ENCODE measurements around the gene ACP6. TPM values are rescaled to one million over a fixed set of nuclear protein-coding genes. Genes with fewer than 3 reads are reported as not detected.
"Not testable (repeated sequence)": the region's sequence is repeated elsewhere in the genome, so short reads cannot be mapped to it uniquely, and the experiment has no call there.

Gene ACP6
- total RNA-seq, 1 donor from 2014 or later, result 19.2 TPM

GRCh38 chr1:147683163-147683763 is 12.9 kb upstream of the ACP6 start:
- TF ChIP-seq CTCF (IDR thresholded peaks at IDR 0.05; ENCODE audit: unreplicated experiment), result no peak
- no peak for DNase-seq (ENCODE audit: low spot score)
- Mint-ChIP-seq H3K9me3 (ENCODE audit: unreplicated experiment) (peaks cover 9% of the 10 kb centered on the region), H3K36me3 (ENCODE audit: low read depth, unreplicated experiment) (peaks cover 10% of the 10 kb centered on the region), H3K27me3 (ENCODE audit: unreplicated experiment) (no peaks in the 10 kb centered on the region), H3K27ac (ENCODE audit: unreplicated experiment) (no peak overlapping the region), H3K4me3 (ENCODE audit: unreplicated experiment) (no peak overlapping the region), H3K4me1 (ENCODE audit: unreplicated experiment) (no peaks in the 10 kb centered on the region)

DNA sequence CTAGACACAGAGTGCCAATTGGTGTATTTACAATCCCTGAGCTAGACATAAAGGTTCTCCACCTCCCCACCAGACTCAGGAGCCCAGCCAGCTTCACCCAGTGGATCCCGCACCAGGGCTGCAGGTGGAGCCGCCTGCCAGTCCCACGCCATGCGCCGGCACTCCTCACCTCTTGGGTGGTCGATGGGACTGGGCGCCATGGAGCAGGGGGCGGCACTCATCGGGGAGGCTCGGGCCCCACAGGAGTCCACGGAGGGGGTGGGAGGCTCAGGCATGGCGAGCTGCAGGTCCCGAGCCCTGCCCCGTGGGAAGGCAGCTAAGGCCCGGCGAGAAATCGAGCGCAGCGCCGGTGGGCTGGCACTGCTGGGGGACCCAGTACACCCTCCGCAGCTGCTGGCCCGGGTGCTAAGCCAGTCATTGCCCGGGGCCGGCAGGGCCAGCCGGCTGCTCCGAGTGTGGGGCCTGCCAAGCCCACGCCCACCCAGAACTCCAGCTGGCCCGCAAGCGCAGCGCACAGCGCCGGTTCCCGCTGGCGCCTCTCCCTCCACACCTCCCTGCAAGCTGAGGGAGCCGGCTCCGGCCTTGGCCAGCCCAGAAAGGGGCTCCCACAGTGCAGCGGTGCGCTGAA is 10.4 kb upstream of the ACP6 start:
- not testable (repeated sequence) for H3K27ac Mint-ChIP-seq (ENCODE audit: unreplicated experiment); H3K36me3 Mint-ChIP-seq (ENCODE audit: low read depth, unreplicated experiment); H3K4me1 Mint-ChIP-seq (ENCODE audit: unreplicated experiment); H3K4me3 Mint-ChIP-seq (ENCODE audit: unreplicated experiment); H3K9me3 Mint-ChIP-seq (ENCODE audit: unreplicated experiment); H3K27me3 Mint-ChIP-seq (ENCODE audit: unreplicated experiment); DNase-seq (ENCODE audit: low spot score)

GRCh38 chr1:147677681-147678080 is 7.4 kb upstream of the ACP6 start:
- H3K27me3 Mint-ChIP-seq (ENCODE audit: unreplicated experiment); H3K9me3 Mint-ChIP-seq (ENCODE audit: unreplicated experiment); DNase-seq (ENCODE audit: low spot score); H3K27ac Mint-ChIP-seq (ENCODE audit: unreplicated experiment); H3K4me3 Mint-ChIP-seq (ENCODE audit: unreplicated experiment); H3K4me1 Mint-ChIP-seq (ENCODE audit: unreplicated experiment); H3K36me3 Mint-ChIP-seq (ENCODE audit: low read depth, unreplicated experiment): not testable (repeated sequence)

DNA sequence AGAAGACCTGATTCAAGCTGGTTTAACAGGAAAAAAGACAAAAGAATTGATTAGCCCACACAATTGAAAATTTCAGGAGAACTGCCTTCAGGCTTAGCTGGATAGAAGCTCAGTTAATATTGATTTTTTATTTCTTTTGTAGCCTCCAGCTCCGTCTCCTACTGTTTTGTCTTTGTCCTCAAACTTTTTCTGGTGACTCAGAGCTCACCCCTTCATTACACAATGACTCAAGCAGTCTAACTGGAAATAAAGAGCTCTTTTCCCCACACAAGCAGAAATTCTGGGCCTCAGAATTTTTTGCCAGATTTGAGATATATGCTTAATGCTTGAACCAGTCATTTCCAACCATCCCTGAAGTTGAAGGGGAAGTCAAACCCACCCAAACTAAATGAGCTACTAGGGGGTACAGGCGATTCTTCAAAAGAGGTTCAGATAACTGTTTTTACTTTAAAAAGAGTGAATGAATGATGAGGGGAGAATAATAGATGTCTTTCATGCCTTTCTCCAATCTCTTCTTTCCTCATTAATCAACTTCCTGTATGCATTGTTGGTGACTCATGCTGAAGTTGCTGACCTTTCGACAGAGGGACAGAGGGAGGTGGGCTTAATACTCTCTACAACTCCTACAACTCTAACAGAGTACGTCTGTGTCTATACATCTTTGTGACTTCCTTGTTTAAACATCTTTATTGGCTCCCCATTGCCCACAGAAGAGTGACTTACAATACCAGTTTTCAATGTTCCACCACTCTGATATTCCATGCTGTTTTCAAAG is 6.2 kb upstream of the ACP6 start:
- H3K36me3 Mint-ChIP-seq (ENCODE audit: low read depth, unreplicated experiment), result peaks cover 10% of the 10 kb centered on the region
- H3K9me3 Mint-ChIP-seq (ENCODE audit: unreplicated experiment), result no peaks in the 10 kb centered on the region
- H3K4me3 Mint-ChIP-seq (ENCODE audit: unreplicated experiment), result no peak overlapping the region
- peaks cover 2% of the 10 kb centered on the region for H3K27me3 Mint-ChIP-seq (ENCODE audit: unreplicated experiment)
- H3K4me1 Mint-ChIP-seq (ENCODE audit: unreplicated experiment), result no peaks in the 10 kb centered on the region
- no peak for TF ChIP-seq CTCF (IDR thresholded peaks at IDR 0.05; ENCODE audit: unreplicated experiment)
- no peak overlapping the region for H3K27ac Mint-ChIP-seq (ENCODE audit: unreplicated experiment)
- no peak for DNase-seq (ENCODE audit: low spot score)

DNA sequence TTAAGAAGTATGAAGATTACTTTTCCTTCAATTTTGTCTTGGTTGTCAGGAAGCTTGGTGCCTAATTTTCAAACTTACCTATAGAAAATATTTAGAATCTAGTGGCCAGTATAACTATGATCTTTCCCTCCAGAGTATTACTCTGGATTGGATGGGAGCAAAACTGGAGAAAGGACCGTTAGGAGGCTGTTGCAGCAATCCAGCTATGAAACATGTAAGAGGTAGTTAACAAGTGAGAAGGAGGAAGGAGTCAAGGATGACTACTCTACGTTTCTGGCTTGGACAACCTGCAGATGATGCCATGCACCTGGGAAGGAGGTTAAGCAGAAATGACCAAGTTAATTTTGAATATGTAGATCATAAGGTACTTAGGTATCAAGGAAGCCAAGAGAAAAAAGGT is 3.5 kb upstream of the ACP6 start:
- Mint-ChIP-seq H3K4me1 (ENCODE audit: unreplicated experiment) (peaks cover 11% of the 10 kb centered on the region), H3K9me3 (ENCODE audit: unreplicated experiment) (no peaks in the 10 kb centered on the region), H3K27ac (ENCODE audit: unreplicated experiment) (no peak overlapping the region), H3K36me3 (ENCODE audit: low read depth, unreplicated experiment) (no peaks in the 10 kb centered on the region), H3K27me3 (ENCODE audit: unreplicated experiment) (peaks cover 2% of the 10 kb centered on the region), H3K4me3 (ENCODE audit: unreplicated experiment) (no peak overlapping the region)
- no peak for TF ChIP-seq CTCF (IDR thresholded peaks at IDR 0.05; ENCODE audit: unreplicated experiment)
- no peak for DNase-seq (ENCODE audit: low spot score)

- Mint-ChIP-seq H3K4me1 (ENCODE audit: unreplicated experiment) (peaks cover 15% of the 10 kb centered on the region), H3K36me3 (ENCODE audit: low read depth, unreplicated experiment) (no peaks in the 10 kb centered on the region), H3K9me3 (ENCODE audit: unreplicated experiment) (no peaks in the 10 kb centered on the region), H3K27ac (ENCODE audit: unreplicated experiment) (no peak overlapping the region), H3K4me3 (ENCODE audit: unreplicated experiment) (no peak overlapping the region), H3K27me3 (ENCODE audit: unreplicated experiment) (peaks cover 2% of the 10 kb centered on the region)
- no peak for DNase-seq (ENCODE audit: low spot score)
- no peak for TF ChIP-seq CTCF (IDR thresholded peaks at IDR 0.05; ENCODE audit: unreplicated experiment)
Observed at GRCh38 chr1:147673406-147673805, 3.1 kb upstream of the ACP6 start.
